Keratinocyte (primary cell): ENCODE results near the gene RSL1D1. TPM values are rescaled to one million over a fixed set of nuclear protein-coding genes. Genes with fewer than 3 reads are reported as not detected.

ENCODE experiments used
- DNase-seq: peaks from one replicate; pipeline ENCODE4 v3.0.0-alpha.2; 2011; ENCODE audit warnings: low read depth, missing footprints, low spot score
- FAIRE-seq: peaks from 2 replicates; lab custom pipeline; 2011; peaks lifted over from hg19 to GRCh38; lab: Jason Lieb, UNC
- H2AFZ ChIP-seq: 2 replicates; pipeline ENCODE4 v1.6.0; 2012; ENCODE audit warnings: low read length, control low read depth, inconsistent platforms; ENCODE audit not compliant: control insufficient read depth
- H3K27ac ChIP-seq: 2 replicates; pipeline ENCODE4 v1.5.1; 2011; ENCODE audit warnings: low read length; ENCODE audit not compliant: control insufficient read depth, insufficient read depth
- H3K27me3 ChIP-seq: 3 replicates; pipeline ENCODE4 v1.6.0; 2011; ENCODE audit warnings: low read length; ENCODE audit not compliant: control insufficient read depth, insufficient read depth; ENCODE audit errors: extremely low read depth
- H3K36me3 ChIP-seq, 2 experiments: 2 replicates in 1 of 2; 3 replicates in 1 of 2; pipeline ENCODE4 v1.5.1; 2011; ENCODE audit warnings: low read length in 2 of 2, mild to moderate bottlenecking in 1 of 2; ENCODE audit not compliant: control insufficient read depth in 2 of 2, insufficient read depth in 2 of 2; ENCODE audit errors: extremely low read depth in 1 of 2
- H3K4me1 ChIP-seq: 3 replicates; pipeline ENCODE4 v1.5.1; 2011; ENCODE audit warnings: low read length; ENCODE audit not compliant: control insufficient read depth, insufficient read depth; ENCODE audit errors: extremely low read depth
- H3K4me2 ChIP-seq: 3 replicates; pipeline ENCODE4 v1.6.0; 2011; ENCODE audit warnings: low read depth, low read length; ENCODE audit not compliant: control insufficient read depth, insufficient read depth; ENCODE audit errors: extremely low read depth
- H3K4me3 ChIP-seq, 3 experiments: fragments of 200-600 bp in 1 of 3; sonication (generic) in 1 of 3; 2 replicates in 2 of 3; 3 replicates in 1 of 3; pipeline ENCODE4 v1.5.1; 2011 to 2016; ENCODE audit warnings: low read length in 3 of 3, mild to moderate bottlenecking in 3 of 3, control low read depth in 2 of 3, inconsistent platforms in 1 of 3, low read depth in 1 of 3, mixed read lengths in 1 of 3, mixed run types in 1 of 3, moderate library complexity in 1 of 3; ENCODE audit not compliant: control insufficient read depth in 2 of 3, insufficient read depth in 2 of 3; ENCODE audit errors: extremely low read depth in 1 of 3
- H3K79me2 ChIP-seq: 2 replicates; pipeline ENCODE4 v1.6.0; 2012; ENCODE audit warnings: low read length; ENCODE audit not compliant: control insufficient read depth, insufficient read depth
- H3K9ac ChIP-seq: 3 replicates; pipeline ENCODE4 v1.6.0; 2011; ENCODE audit warnings: low read length; ENCODE audit not compliant: control insufficient read depth, insufficient read depth; ENCODE audit errors: extremely low read depth
- H3K9me1 ChIP-seq: 3 replicates; pipeline ENCODE4 v1.6.0; 2011; ENCODE audit warnings: low read length; ENCODE audit not compliant: control insufficient read depth, insufficient read depth; ENCODE audit errors: extremely low read depth
- H3K9me3 ChIP-seq: 2 replicates; pipeline ENCODE4 v1.5.1; 2012; ENCODE audit warnings: low read depth, low read length; ENCODE audit not compliant: control insufficient read depth
- H4K20me1 ChIP-seq: 3 replicates; pipeline ENCODE4 v1.6.0; 2011; ENCODE audit warnings: low read length; ENCODE audit not compliant: control insufficient read depth, insufficient read depth; ENCODE audit errors: extremely low read depth
- CTCF ChIP-seq, 3 experiments: IDR thresholded peaks in 1 of 3; conservative IDR thresholded peaks in 1 of 3; optimal IDR thresholded peaks in 1 of 3; 2 replicates in 2 of 3; 3 replicates in 1 of 3; pipeline versions ENCODE3 to v1.5.1; 2011; ENCODE audit warnings: low read length in 3 of 3, mild to moderate bottlenecking in 3 of 3, moderate library complexity in 2 of 3, control low read depth in 1 of 3, inconsistent platforms in 1 of 3; ENCODE audit not compliant: insufficient read depth in 2 of 3; ENCODE audit errors: extremely low read depth in 1 of 3
- EZH2 ChIP-seq: IDR thresholded peaks from one replicate; pipeline ENCODE4 v1.6.1; 2012; ENCODE audit warnings: inconsistent platforms, mild to moderate bottlenecking, low read length, moderate library complexity
- dilution Hi-C: fragments of 300-500 bp; cut with MboI; formaldehyde crosslinking; loops from one replicate; pipeline ENCODE4 v1.7.0; 2020; ENCODE audit warnings: low sequenced_read_pairs; ENCODE audit not compliant: extremely low pct_ligation_motif_present
- polyA plus RNA-seq, 5 experiments: library from polyadenylated mRNA; depleted of rRNA in 3 of 5; stranded (reverse) in 3 of 5; stranded (forward) in 1 of 5; unstranded in 1 of 5; fragments of >200 nt; gene quantifications; 1 replicate in 1 of 5; 2 replicates in 3 of 5; 3 replicates in 1 of 5; pipeline versions ENCODE4 v1.2.1 to v1.2.3, GENCODE V29; 2011 to 2012; ENCODE audit warnings: missing spikeins in 2 of 5, low read depth in 1 of 5, low replicate concordance in 1 of 5

RSL1D1 gene
- polyA plus RNA-seq, 1 donor (not counting 4 experiments of a cell fraction or from before 2014, with no cell fraction given): 185 TPM

GRCh38 chr16:11806721-11807120, 44.6 kb downstream of the RSL1D1 start:
- no peaks in the 10 kb centered on the region for H3K79me2 ChIP-seq
- FAIRE-seq (no peak), DNase-seq (no peak)
- H3K27ac ChIP-seq: no peak overlapping the region
- no peaks in the 10 kb centered on the region for H3K36me3 ChIP-seq
- no peak for TF ChIP-seq EZH2
- no peak for TF ChIP-seq CTCF (optimal IDR thresholded peaks at IDR 0.05 in 1 of 3, IDR thresholded peaks at IDR 0.05 in 1 of 3, conservative IDR thresholded peaks at IDR 0.05 in 1 of 3; ENCODE audit: extremely low read depth in 1 of 3, insufficient read depth in 2 of 3, low read length in 3 of 3)
- no peak overlapping the region for H3K4me3 ChIP-seq
- H2AFZ ChIP-seq: no peak overlapping the region
- H3K4me1 ChIP-seq: peaks cover 3% of the 10 kb centered on the region
- no peak overlapping the region for H3K9ac ChIP-seq
- H3K4me2 ChIP-seq: no peak overlapping the region
- no peaks in the 10 kb centered on the region for H3K27me3 ChIP-seq
- dilution Hi-C loops: no loop called here
- no peaks in the 10 kb centered on the region for H3K9me3 ChIP-seq
- no peaks in the 10 kb centered on the region for H3K9me1 ChIP-seq
- H4K20me1 ChIP-seq: no peaks in the 10 kb centered on the region

DNA sequence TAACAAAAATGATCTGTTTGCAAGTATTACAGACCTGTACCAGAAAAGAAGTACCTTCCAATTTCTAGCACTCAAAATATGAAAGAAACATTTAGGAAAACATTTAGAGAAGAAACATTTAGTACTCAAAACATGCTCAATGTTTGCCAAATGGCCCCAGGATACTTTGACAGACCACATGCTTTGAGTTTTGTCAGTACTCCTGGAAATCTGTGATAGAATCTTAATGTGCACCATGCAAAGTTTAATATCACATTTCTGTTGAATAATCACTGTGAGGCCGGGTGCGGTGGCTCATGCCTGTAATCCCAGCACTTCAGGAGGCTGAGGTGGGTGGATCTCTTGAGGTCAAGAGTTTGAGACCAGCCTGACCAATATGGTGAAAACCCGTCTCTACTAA, 45.8 kb downstream of the RSL1D1 start:
- Histone ChIP-seq H2AFZ (no peak overlapping the region), H3K79me2 (no peaks in the 10 kb centered on the region), H3K4me2 (no peak overlapping the region), H3K4me3 (no peak overlapping the region), H3K9me1 (no peaks in the 10 kb centered on the region), H3K27ac (no peak overlapping the region), H3K9me3 (no peaks in the 10 kb centered on the region), H3K9ac (no peak overlapping the region), H3K36me3 (no peaks in the 10 kb centered on the region), H4K20me1 (no peaks in the 10 kb centered on the region), H3K4me1 (peaks cover 9% of the 10 kb centered on the region), H3K27me3 (no peaks in the 10 kb centered on the region)
- DNase-seq (no peak), FAIRE-seq (no peak)
- TF ChIP-seq EZH2 (no peak), CTCF (optimal IDR thresholded peaks at IDR 0.05 in 1 of 3, IDR thresholded peaks at IDR 0.05 in 1 of 3, conservative IDR thresholded peaks at IDR 0.05 in 1 of 3; ENCODE audit: extremely low read depth in 1 of 3, insufficient read depth in 2 of 3, low read length in 3 of 3) (no peak)
- dilution Hi-C loops: no loop called here
